Fibroblast of pulmonary artery (primary cell): ENCODE results near the gene IGF2BP3.

Source experiments
- DNase-seq: peaks from one replicate; pipeline ENCODE4 v3.0.0-alpha.2; 2010; ENCODE audit warnings: low read depth
- H3K4me3 ChIP-seq: replicated peaks from 2 replicates; pipeline ENCODE4 v1.5.1; 2011; ENCODE audit warnings: low read depth, mild to moderate bottlenecking, control low read depth, low read length, moderate library complexity
- CTCF ChIP-seq: IDR thresholded peaks from 2 replicates; pipeline ENCODE4 v1.5.1; 2011; ENCODE audit warnings: mild to moderate bottlenecking, control low read depth, low read length, inconsistent platforms; ENCODE audit errors: missing control alignments

The IGF2BP3 gene

GRCh38 chr7:23292623-23293022 is 177.7 kb downstream of the IGF2BP3 start:
- DNase-seq: no peak
- no peak for TF ChIP-seq CTCF
- no peak overlapping the region for H3K4me3 ChIP-seq

GRCh38 chr7:23291957-23292560 is 178.2 kb downstream of the IGF2BP3 start:
- DNase-seq: no peak
- no peak overlapping the region for H3K4me3 ChIP-seq
- no peak for TF ChIP-seq CTCF

- no peak for TF ChIP-seq CTCF
- H3K4me3 ChIP-seq: no peak overlapping the region
- DNase-seq: no peak
These were observed 179.3 kb downstream of the IGF2BP3 start for GRCh38 chr7:23290993-23291392.

- DNase-seq: no peak
- no peak overlapping the region for H3K4me3 ChIP-seq
- TF ChIP-seq CTCF: no peak
These were observed 182.7 kb downstream of the IGF2BP3 start for GRCh38 chr7:23287612-23288011.

GRCh38 chr7:23285657-23286646 is 184.3 kb downstream of the IGF2BP3 start:
- no peak for DNase-seq
- TF ChIP-seq CTCF: no peak
- no peak overlapping the region for H3K4me3 ChIP-seq

GRCh38 chr7:23284871-23285270 is 185.4 kb downstream of the IGF2BP3 start:
- no peak for DNase-seq
- no peak overlapping the region for H3K4me3 ChIP-seq
- no peak for TF ChIP-seq CTCF
